K562 (cell line): ENCODE results near the gene TTC8. TPM values are rescaled to one million over a fixed set of nuclear protein-coding genes. Genes with fewer than 3 reads are reported as not detected.

Source experiments
- CCNT2 ChIP-seq: IDR thresholded peaks from 2 replicates; pipeline ENCODE4 v1.6.1; 2011; ENCODE audit warnings: borderline replicate concordance, low read depth, mild to moderate bottlenecking, moderate library complexity, mixed read lengths, low read length; ENCODE audit not compliant: insufficient read length; ENCODE audit errors: extremely low read depth
- MYC ChIP-seq, 2 experiments: fragments of 250-450 bp in 1 of 2; sonication (Bioruptor Pico) in 1 of 2; IDR thresholded peaks; 2 replicates each; pipeline versions ENCODE4 v1.5.1 to v1.6.1; 2012 to 2021; ENCODE audit warnings: low read depth in 2 of 2, borderline replicate concordance in 1 of 2, improper control_type of control experiment in 1 of 2, low read length in 1 of 2, mild to moderate bottlenecking in 1 of 2, moderate library complexity in 1 of 2
- NCOA4 ChIP-seq: fragments of 450-650 bp; IDR thresholded peaks from 2 replicates; pipeline ENCODE4 v1.6.1; 2018; ENCODE audit warnings: mild to moderate bottlenecking; ENCODE audit not compliant: partially characterized antibody
- NFE2L1 ChIP-seq: fragments of 450-650 bp; IDR thresholded peaks from 2 replicates; pipeline ENCODE4 v1.6.1; 2016; ENCODE audit warnings: missing genetic modification characterization, low read depth, mild to moderate bottlenecking, missing compliant biosample characterization, moderate library complexity, borderline replicate concordance
- PURB ChIP-seq: sonication (generic); formaldehyde crosslinking; IDR thresholded peaks from 2 replicates; pipeline ENCODE4 v1.9.0; 2021; ENCODE audit warnings: low read depth, mild to moderate bottlenecking, missing genetic modification reagents
- SNRNP70 ChIP-seq: fragments of 200-400 bp; formaldehyde crosslinking; optimal IDR thresholded peaks from 2 replicates; pipeline ENCODE3; 2017; ENCODE audit warnings: low read depth, low read length
- SP2 ChIP-seq: IDR thresholded peaks from 2 replicates; pipeline ENCODE4 v1.6.1; 2011; ENCODE audit warnings: mild to moderate bottlenecking, low read depth, low read length, moderate library complexity; ENCODE audit not compliant: poor library complexity, severe bottlenecking; ENCODE audit errors: extremely low read depth
- U2AF1 ChIP-seq: fragments of 200-400 bp; formaldehyde crosslinking; optimal IDR thresholded peaks from 2 replicates; pipeline ENCODE3; 2017; ENCODE audit warnings: mild to moderate bottlenecking, low read depth, low read length, moderate library complexity
- ZNF23 ChIP-seq: fragments of 250-450 bp; sonication (Bioruptor Pico); IDR thresholded peaks from 2 replicates; pipeline ENCODE4 v1.4.0; 2020; ENCODE audit warnings: mild to moderate bottlenecking
- polyA plus RNA-seq, 8 experiments: library from polyadenylated mRNA; depleted of rRNA in 4 of 8; stranded (reverse) in 5 of 8; unstranded in 3 of 8; fragments of >200 nt; fragmentation: Nextera tagmentation in 2 of 8; fragmentation: Illumina TruSeq in 1 of 8; extraction: Ambion mirVana in 2 of 8; extraction: Trizol in 1 of 8; gene quantifications; 2 replicates each; pipeline versions ENCODE4 v1.2.1 to v1.2.3, GENCODE V29; 2011 to 2014; ENCODE audit warnings: inconsistent platforms in 1 of 8, missing spikeins in 1 of 8
- total RNA-seq, 7 experiments: library from RNA; depleted of rRNA in 6 of 7; stranded (reverse); fragments of >200 nt in 6 of 7; fragmentation: Illumina TruSeq in 2 of 7; extraction: Trizol in 2 of 7; gene quantifications; 2 replicates each; pipeline versions ENCODE4 v1.2.1 to v1.2.3, GENCODE V29; 2011 to 2021; ENCODE audit warnings: low replicate concordance in 1 of 7
- TF ChIP-seq, protein P1 (sequence below): IDR thresholded peaks from 3 replicates; pipeline ENCODE4 v1.6.1; 2011; ENCODE audit warnings: borderline replicate concordance, mild to moderate bottlenecking, moderate library complexity; ENCODE audit not compliant: insufficient read length; ENCODE audit errors: extremely low read depth
- TF ChIP-seq, protein P2 (sequence below): fragments of 450-650 bp; IDR thresholded peaks from 2 replicates; pipeline ENCODE4 v1.6.1; 2016; ENCODE audit warnings: mild to moderate bottlenecking, moderate library complexity

Gene TTC8
- total and polyA plus RNA-seq, 9 of the 15 experiments (the other 6 are each of a cell fraction or from before 2014, with no cell fraction given) = 7.3 to 22.7 (median 9.6) TPM

GRCh38 chr14:88792473-88793258 is 31.8 kb upstream of the TTC8 start, which contains the start of gene EML5 (continued):
- TF ChIP-seq, protein P1, sequence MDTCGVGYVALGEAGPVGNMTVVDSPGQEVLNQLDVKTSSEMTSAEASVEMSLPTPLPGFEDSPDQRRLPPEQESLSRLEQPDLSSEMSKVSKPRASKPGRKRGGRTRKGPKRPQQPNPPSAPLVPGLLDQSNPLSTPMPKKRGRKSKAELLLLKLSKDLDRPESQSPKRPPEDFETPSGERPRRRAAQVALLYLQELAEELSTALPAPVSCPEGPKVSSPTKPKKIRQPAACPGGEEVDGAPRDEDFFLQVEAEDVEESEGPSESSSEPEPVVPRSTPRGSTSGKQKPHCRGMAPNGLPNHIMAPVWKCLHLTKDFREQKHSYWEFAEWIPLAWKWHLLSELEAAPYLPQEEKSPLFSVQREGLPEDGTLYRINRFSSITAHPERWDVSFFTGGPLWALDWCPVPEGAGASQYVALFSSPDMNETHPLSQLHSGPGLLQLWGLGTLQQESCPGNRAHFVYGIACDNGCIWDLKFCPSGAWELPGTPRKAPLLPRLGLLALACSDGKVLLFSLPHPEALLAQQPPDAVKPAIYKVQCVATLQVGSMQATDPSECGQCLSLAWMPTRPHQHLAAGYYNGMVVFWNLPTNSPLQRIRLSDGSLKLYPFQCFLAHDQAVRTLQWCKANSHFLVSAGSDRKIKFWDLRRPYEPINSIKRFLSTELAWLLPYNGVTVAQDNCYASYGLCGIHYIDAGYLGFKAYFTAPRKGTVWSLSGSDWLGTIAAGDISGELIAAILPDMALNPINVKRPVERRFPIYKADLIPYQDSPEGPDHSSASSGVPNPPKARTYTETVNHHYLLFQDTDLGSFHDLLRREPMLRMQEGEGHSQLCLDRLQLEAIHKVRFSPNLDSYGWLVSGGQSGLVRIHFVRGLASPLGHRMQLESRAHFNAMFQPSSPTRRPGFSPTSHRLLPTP = no peak
- TF ChIP-seq PURB (no peak), NFE2L1 (tag) (no peak), CCNT2 (peak; percentile 24), SNRNP70 (no peak), MYC (IDR thresholded peaks at IDR 0.05; ENCODE audit: low read depth, low read length) (0 out of 2 replicates have a peak, but pooled peaks have one; percentile 23), MYC (CRISPR knock-in tag; IDR thresholded peaks at IDR 0.05; ENCODE audit: borderline replicate concordance, low read depth) (no peak), ZNF23 (CRISPR knock-in tag) (no peak), NCOA4 (no peak), SP2 (no peak), U2AF1 (no peak)
- TF ChIP-seq, protein P2, sequence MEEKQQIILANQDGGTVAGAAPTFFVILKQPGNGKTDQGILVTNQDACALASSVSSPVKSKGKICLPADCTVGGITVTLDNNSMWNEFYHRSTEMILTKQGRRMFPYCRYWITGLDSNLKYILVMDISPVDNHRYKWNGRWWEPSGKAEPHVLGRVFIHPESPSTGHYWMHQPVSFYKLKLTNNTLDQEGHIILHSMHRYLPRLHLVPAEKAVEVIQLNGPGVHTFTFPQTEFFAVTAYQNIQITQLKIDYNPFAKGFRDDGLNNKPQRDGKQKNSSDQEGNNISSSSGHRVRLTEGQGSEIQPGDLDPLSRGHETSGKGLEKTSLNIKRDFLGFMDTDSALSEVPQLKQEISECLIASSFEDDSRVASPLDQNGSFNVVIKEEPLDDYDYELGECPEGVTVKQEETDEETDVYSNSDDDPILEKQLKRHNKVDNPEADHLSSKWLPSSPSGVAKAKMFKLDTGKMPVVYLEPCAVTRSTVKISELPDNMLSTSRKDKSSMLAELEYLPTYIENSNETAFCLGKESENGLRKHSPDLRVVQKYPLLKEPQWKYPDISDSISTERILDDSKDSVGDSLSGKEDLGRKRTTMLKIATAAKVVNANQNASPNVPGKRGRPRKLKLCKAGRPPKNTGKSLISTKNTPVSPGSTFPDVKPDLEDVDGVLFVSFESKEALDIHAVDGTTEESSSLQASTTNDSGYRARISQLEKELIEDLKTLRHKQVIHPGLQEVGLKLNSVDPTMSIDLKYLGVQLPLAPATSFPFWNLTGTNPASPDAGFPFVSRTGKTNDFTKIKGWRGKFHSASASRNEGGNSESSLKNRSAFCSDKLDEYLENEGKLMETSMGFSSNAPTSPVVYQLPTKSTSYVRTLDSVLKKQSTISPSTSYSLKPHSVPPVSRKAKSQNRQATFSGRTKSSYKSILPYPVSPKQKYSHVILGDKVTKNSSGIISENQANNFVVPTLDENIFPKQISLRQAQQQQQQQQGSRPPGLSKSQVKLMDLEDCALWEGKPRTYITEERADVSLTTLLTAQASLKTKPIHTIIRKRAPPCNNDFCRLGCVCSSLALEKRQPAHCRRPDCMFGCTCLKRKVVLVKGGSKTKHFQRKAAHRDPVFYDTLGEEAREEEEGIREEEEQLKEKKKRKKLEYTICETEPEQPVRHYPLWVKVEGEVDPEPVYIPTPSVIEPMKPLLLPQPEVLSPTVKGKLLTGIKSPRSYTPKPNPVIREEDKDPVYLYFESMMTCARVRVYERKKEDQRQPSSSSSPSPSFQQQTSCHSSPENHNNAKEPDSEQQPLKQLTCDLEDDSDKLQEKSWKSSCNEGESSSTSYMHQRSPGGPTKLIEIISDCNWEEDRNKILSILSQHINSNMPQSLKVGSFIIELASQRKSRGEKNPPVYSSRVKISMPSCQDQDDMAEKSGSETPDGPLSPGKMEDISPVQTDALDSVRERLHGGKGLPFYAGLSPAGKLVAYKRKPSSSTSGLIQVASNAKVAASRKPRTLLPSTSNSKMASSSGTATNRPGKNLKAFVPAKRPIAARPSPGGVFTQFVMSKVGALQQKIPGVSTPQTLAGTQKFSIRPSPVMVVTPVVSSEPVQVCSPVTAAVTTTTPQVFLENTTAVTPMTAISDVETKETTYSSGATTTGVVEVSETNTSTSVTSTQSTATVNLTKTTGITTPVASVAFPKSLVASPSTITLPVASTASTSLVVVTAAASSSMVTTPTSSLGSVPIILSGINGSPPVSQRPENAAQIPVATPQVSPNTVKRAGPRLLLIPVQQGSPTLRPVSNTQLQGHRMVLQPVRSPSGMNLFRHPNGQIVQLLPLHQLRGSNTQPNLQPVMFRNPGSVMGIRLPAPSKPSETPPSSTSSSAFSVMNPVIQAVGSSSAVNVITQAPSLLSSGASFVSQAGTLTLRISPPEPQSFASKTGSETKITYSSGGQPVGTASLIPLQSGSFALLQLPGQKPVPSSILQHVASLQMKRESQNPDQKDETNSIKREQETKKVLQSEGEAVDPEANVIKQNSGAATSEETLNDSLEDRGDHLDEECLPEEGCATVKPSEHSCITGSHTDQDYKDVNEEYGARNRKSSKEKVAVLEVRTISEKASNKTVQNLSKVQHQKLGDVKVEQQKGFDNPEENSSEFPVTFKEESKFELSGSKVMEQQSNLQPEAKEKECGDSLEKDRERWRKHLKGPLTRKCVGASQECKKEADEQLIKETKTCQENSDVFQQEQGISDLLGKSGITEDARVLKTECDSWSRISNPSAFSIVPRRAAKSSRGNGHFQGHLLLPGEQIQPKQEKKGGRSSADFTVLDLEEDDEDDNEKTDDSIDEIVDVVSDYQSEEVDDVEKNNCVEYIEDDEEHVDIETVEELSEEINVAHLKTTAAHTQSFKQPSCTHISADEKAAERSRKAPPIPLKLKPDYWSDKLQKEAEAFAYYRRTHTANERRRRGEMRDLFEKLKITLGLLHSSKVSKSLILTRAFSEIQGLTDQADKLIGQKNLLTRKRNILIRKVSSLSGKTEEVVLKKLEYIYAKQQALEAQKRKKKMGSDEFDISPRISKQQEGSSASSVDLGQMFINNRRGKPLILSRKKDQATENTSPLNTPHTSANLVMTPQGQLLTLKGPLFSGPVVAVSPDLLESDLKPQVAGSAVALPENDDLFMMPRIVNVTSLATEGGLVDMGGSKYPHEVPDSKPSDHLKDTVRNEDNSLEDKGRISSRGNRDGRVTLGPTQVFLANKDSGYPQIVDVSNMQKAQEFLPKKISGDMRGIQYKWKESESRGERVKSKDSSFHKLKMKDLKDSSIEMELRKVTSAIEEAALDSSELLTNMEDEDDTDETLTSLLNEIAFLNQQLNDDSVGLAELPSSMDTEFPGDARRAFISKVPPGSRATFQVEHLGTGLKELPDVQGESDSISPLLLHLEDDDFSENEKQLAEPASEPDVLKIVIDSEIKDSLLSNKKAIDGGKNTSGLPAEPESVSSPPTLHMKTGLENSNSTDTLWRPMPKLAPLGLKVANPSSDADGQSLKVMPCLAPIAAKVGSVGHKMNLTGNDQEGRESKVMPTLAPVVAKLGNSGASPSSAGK = peak; percentile 72
